NOMO-1 (cell line): ENCODE data around the gene RAD51C.
"Not testable (repeated sequence)": the region's sequence is repeated elsewhere in the genome, so short reads cannot be mapped to it uniquely, and the experiment has no call there.

Experiments
- DNase-seq, 2 experiments: peaks; one replicate each; lab custom pipeline; 2025; ENCODE audit not compliant: unreplicated experiment in 2 of 2; lab: John Stamatoyannopoulos, UW

RAD51C gene

GRCh38 chr17:58680038-58680369 is 12.4 kb upstream of the RAD51C start:
- no peak for DNase-seq

GRCh38 chr17:58684003-58684402 is 8.4 kb upstream of the RAD51C start:
- no peak for DNase-seq

- DNase-seq = not testable (repeated sequence)
Observed at GRCh38 chr17:58684462-58684861, 7.9 kb upstream of the RAD51C start.

- no peak for DNase-seq
Observed at GRCh38 chr17:58686980-58687379, 5.4 kb upstream of the RAD51C start.

- no peak for DNase-seq
Observed at GRCh38 chr17:58688521-58688920, 3.9 kb upstream of the RAD51C start.

- not testable (repeated sequence) for DNase-seq
Observed at GRCh38 chr17:58690033-58690432, 2.4 kb upstream of the RAD51C start.

- no peak for DNase-seq
Observed at GRCh38 chr17:58691701-58692238, 632 bp upstream of the RAD51C start, which contains the start of gene TEX14. Gene TEX14 (minus strand): TSS chr17:58692045. CDS start chr17:58652001, 40,044 bp downstream.

- no peak for DNase-seq
Observed at GRCh38 chr17:58693208-58693607, 806 bp downstream of the RAD51C start.

GRCh38 chr17:58693751-58694150 is 1.3 kb downstream of the RAD51C start:
- DNase-seq = no peak

- DNase-seq = no peak
Observed at GRCh38 chr17:58694302-58694701, 1.9 kb downstream of the RAD51C start.

GRCh38 chr17:58694826-58695225 is 2.4 kb downstream of the RAD51C start:
- no peak for DNase-seq

GRCh38 chr17:58699771-58700170 is 7.4 kb downstream of the RAD51C start:
- no peak for DNase-seq

GRCh38 chr17:58702045-58702476 is 9.7 kb downstream of the RAD51C start:
- no peak for DNase-seq

- no peak for DNase-seq
Observed at GRCh38 chr17:58702708-58703107, 10.3 kb downstream of the RAD51C start.

GRCh38 chr17:58703137-58703915 is 10.9 kb downstream of the RAD51C start:
- DNase-seq = no peak

- DNase-seq = no peak
Observed at GRCh38 chr17:58703916-58704286, 11.5 kb downstream of the RAD51C start.

- no peak for DNase-seq
Observed at GRCh38 chr17:58706351-58707140, 14.1 kb downstream of the RAD51C start.

GRCh38 chr17:58710948-58711552 is 18.6 kb downstream of the RAD51C start:
- DNase-seq = peak in 1 of 2 experiments; percentile 43

- no peak for DNase-seq
Observed at GRCh38 chr17:58722274-58722673, 29.9 kb downstream of the RAD51C start.

GRCh38 chr17:58722696-58723095 is 30.3 kb downstream of the RAD51C start:
- DNase-seq = no peak

- DNase-seq = no peak
Observed at GRCh38 chr17:58728798-58729197, 36.4 kb downstream of the RAD51C start.
